KOPT-K1 (cell line): Measurements from ENCODE around the gene BATF3.

Experiments used
- H3K27ac ChIP-seq: fragments of 200-600 bp; sonication (generic); 2 replicates; pipeline ENCODE4 v1.5.1; 2016; ENCODE audit warnings: antibody characterized with exemption, mild to moderate bottlenecking, low read depth, low read length; ENCODE audit not compliant: poor library complexity, severe bottlenecking
- H3K36me3 ChIP-seq: fragments of 200-600 bp; sonication (generic); 2 replicates; pipeline ENCODE4 v1.5.1; 2017; ENCODE audit warnings: antibody characterized with exemption, mild to moderate bottlenecking, low read length, moderate library complexity; ENCODE audit not compliant: insufficient read depth
- H3K9me3 ChIP-seq: fragments of 200-600 bp; sonication (generic); 2 replicates; pipeline ENCODE4 v1.5.1; 2017; ENCODE audit warnings: antibody characterized with exemption, low read length, mild to moderate bottlenecking; ENCODE audit not compliant: insufficient read depth, poor library complexity, severe bottlenecking

The BATF3 gene

DNA sequence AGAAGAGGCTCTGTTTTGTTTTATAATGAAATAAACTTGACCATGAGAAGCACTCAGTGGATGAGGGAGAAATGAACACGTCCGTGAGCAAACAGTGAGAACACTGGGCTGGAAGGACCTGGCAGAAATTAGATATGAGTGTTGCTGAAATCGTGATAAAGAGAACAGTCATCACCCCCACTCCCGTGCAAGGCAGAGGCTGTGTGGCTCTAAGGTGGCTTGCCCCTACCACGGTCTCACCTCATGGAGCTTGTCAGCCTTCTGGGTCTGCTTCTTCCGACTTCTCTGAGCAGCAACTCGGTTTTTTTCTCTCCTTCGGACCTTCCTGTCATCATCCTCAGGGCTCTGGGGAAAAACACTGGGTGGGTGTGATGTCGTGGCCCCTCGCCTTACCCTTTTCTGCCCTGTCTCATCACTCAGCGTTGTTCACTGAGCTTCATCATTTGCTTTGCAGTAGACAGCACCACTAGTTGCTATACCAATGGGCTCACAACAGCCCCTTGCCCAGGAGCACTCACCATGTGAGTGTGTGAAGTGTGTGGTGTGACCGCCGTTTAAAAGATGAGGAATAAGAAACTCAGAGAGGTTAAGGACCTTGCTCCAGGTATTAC, 2.8 kb downstream of the BATF3 start:
- H3K36me3 ChIP-seq, result peaks cover 14% of the 10 kb centered on the region
- no peaks in the 10 kb centered on the region for H3K9me3 ChIP-seq
- no peak overlapping the region for H3K27ac ChIP-seq

- H3K27ac ChIP-seq, result no peak overlapping the region
- H3K9me3 ChIP-seq, result no peaks in the 10 kb centered on the region
Measured at GRCh38 chr1:212692774-212693644, 6.6 kb downstream of the BATF3 start.

GRCh38 chr1:212691561-212692071, 8.0 kb downstream of the BATF3 start:
- H3K36me3 ChIP-seq, result peaks cover 14% of the 10 kb centered on the region
- no peaks in the 10 kb centered on the region for H3K9me3 ChIP-seq
- no peak overlapping the region for H3K27ac ChIP-seq

More at GRCh38 chr1:212692774-212693644, 6.6 kb downstream of the BATF3 start:
- H3K36me3 ChIP-seq, result peaks cover 14% of the 10 kb centered on the region

DNA sequence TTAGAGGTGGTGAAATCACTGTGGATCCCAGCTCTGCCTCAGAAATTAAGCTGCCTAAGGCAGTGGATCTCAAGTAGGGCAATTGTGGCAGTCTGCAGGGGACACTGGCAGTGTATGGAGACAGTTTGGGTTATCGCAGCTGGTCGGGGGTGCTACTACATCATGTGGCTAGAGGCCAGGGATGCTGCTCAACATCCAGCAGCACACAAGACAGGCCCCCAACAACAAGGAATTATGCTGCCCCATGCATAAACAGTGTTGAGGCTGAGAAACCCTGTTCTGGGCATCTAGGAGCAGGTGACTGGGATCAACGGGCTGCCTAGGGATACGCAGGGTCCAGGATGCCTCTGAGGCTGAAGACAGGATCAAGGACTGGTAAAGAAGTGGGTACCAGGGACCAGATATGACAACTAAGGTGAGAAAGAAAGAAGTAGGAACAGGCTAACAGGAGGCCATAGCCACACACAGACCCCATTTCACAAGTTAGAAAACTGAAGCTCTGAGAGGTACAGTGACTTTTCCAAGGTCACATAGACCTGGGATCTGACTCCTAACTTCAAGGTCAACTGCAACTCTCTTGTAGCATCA, 8.7 kb downstream of the BATF3 start:
- H3K9me3 ChIP-seq, result no peaks in the 10 kb centered on the region
- peaks cover 14% of the 10 kb centered on the region; the same call in 1 of the 2 replicates for H3K36me3 ChIP-seq
- no peak overlapping the region for H3K27ac ChIP-seq

GRCh38 chr1:212689758-212690529, 9.7 kb downstream of the BATF3 start:
- H3K9me3 ChIP-seq, result no peaks in the 10 kb centered on the region
- H3K27ac ChIP-seq, result no peak overlapping the region
- H3K36me3 ChIP-seq, result peaks cover 11% of the 10 kb centered on the region; the same call in 1 of the 2 replicates

DNA sequence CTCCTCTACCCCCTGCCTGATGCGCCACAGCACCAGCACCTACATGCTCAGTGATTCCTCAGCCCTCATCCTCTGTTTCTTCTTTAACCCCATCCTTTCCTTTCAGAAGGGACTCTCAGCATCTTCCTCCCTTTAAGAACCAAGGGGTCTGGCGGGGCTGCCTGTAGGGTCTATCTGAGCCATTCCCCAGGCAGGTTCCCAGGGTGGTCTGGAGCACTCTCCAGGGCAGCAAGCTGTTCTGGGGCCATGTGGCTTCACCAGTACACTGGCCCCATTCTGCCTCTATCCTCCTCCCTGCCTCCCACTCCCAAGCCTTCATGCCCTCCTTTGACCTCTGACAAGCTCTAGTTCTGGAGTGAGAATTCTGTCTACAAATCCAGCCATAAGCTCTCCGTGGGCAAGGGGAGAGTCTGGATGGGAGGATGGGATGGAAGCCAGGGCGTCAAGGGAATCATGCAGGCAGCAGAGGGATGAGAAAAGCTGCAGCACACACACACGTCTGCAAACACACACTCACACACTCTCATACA, 10.4 kb downstream of the BATF3 start:
- Histone ChIP-seq H3K27ac (no peak overlapping the region), H3K9me3 (no peaks in the 10 kb centered on the region), H3K36me3 (peaks cover 11% of the 10 kb centered on the region; the same call in 1 of the 2 replicates)

DNA sequence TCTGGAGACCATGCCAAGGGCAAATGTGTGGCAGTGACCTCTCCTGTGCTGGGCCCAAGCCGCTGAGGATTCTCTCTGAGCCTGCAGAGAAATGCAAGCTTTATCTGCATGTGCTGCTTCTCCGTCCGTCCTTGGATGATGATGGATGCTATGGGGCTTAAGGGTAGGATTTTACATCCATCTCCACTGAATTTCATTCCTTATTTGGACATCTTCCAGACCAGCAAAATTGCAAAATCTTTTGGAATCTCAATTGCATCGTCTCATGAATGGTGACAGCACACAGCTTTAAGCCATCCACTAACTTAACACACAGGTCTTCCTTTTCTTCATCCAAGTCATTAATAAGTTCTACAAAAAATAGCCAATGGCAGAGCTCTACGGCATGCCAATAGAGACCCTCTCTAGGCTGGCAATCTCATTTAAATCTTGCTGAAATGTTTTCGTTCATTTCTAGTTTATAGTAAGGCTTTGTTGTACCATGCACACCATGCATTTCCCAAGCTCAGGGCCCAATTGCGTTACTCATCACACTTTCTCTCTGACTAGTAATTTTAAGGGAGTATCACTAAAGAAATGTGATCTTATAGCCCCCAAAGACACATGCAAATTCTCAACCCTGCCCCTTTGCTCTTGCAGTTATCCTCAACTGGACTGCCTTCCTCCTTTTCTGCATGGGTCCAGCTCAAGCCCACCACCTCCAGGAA, 11.1 kb downstream of the BATF3 start:
- H3K36me3 ChIP-seq, result peaks cover 11% of the 10 kb centered on the region; the same call in 1 of the 2 replicates
- H3K9me3 ChIP-seq, result no peaks in the 10 kb centered on the region
- H3K27ac ChIP-seq, result no peak overlapping the region

- Histone ChIP-seq H3K27ac (no peak overlapping the region), H3K9me3 (no peaks in the 10 kb centered on the region), H3K36me3 (peaks cover 8% of the 10 kb centered on the region; the same call in 1 of the 2 replicates)
Measured at GRCh38 chr1:212687811-212688210, 11.8 kb downstream of the BATF3 start.

GRCh38 chr1:212686591-212686990, 13.0 kb downstream of the BATF3 start:
- 0 out of 2 replicates have a peak, but pooled peaks cover 7% of the 10 kb centered on the region for H3K36me3 ChIP-seq
- H3K27ac ChIP-seq, result no peak overlapping the region
- H3K9me3 ChIP-seq, result no peaks in the 10 kb centered on the region

DNA sequence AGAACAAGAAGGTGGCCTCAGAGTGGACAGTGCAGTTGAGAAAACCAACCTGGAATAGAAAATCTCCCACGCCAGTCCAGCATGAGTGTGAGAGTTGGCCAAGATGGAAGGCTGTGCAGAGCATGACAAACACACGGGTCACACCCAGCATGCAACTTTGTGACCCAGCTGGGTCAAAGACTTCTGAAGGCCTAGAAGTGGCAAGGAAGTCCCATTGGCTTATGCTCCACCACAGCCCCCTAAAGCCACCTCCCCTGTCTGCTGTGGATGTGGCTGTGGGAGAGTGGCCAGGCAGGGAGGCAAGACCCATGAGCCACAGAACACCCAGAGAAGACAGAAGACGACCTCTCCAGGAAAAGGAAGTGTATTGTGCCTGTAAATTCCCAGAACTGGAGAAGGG, 13.6 kb downstream of the BATF3 start:
- no peak overlapping the region for H3K27ac ChIP-seq

GRCh38 chr1:212685429-212685828, 14.2 kb downstream of the BATF3 start:
- no peak overlapping the region for H3K27ac ChIP-seq
- no peaks in the 10 kb centered on the region for H3K9me3 ChIP-seq
- 0 out of 2 replicates have a peak, but pooled peaks cover 7% of the 10 kb centered on the region for H3K36me3 ChIP-seq

More for the DNA sequence above, 13.6 kb downstream of the BATF3 start:
- 0 out of 2 replicates have a peak, but pooled peaks cover 7% of the 10 kb centered on the region for H3K36me3 ChIP-seq
- H3K9me3 ChIP-seq, result no peaks in the 10 kb centered on the region

GRCh38 chr1:212684521-212685090, 15.0 kb downstream of the BATF3 start:
- Histone ChIP-seq H3K27ac (no peak overlapping the region), H3K9me3 (no peaks in the 10 kb centered on the region), H3K36me3 (0 out of 2 replicates have a peak, but pooled peaks cover 7% of the 10 kb centered on the region)

DNA sequence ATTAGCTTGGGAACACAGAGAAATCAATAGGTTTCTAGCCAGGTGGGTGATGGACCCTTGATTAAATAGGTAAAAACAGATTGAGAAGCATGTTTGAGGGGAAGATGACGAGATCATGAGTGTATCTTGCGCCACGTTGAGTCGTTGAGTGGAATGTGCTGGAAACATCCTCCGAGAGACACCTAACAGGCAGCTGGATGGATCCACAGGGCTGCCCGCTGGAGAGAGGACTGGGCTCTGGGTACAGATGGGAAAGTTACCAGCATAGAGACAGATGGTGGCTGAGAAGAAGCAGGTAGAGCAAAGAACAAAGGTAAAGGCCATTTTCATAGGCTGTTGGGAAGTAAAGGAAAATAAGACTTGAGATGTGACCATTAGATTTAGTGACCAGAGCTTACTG, 15.6 kb downstream of the BATF3 start:
- Histone ChIP-seq H3K27ac (peak overlapping the region; percentile 50), H3K36me3 (0 out of 2 replicates have a peak, but pooled peaks cover 7% of the 10 kb centered on the region), H3K9me3 (no peaks in the 10 kb centered on the region)
